OCI-LY7 (cell line): ENCODE results near the gene NRN1L.

Experiments used
- EZH2phosphoT487 ChIP-seq: fragments of 200-600 bp; sonication (generic); IDR thresholded peaks from 2 replicates; pipeline ENCODE4 v1.6.1; 2018; ENCODE audit warnings: low read depth, borderline replicate concordance, mild to moderate bottlenecking, mixed run types, antibody characterized with exemption, low read length, moderate library complexity, mixed read lengths
- TF ChIP-seq, protein P1 (sequence below): fragments of 200-600 bp; sonication (generic); conservative IDR thresholded peaks from 2 replicates; pipeline ENCODE4 v1.5.1; 2014; ENCODE audit warnings: mild to moderate bottlenecking, antibody characterized with exemption, low read length, moderate library complexity, mixed read lengths

- TF ChIP-seq, protein P1, sequence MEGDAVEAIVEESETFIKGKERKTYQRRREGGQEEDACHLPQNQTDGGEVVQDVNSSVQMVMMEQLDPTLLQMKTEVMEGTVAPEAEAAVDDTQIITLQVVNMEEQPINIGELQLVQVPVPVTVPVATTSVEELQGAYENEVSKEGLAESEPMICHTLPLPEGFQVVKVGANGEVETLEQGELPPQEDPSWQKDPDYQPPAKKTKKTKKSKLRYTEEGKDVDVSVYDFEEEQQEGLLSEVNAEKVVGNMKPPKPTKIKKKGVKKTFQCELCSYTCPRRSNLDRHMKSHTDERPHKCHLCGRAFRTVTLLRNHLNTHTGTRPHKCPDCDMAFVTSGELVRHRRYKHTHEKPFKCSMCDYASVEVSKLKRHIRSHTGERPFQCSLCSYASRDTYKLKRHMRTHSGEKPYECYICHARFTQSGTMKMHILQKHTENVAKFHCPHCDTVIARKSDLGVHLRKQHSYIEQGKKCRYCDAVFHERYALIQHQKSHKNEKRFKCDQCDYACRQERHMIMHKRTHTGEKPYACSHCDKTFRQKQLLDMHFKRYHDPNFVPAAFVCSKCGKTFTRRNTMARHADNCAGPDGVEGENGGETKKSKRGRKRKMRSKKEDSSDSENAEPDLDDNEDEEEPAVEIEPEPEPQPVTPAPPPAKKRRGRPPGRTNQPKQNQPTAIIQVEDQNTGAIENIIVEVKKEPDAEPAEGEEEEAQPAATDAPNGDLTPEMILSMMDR, result no peak
- TF ChIP-seq EZH2phosphoT487, result no peak
These were observed 16.4 kb upstream of the NRN1L start for GRCh38 chr16:67868290-67868689.
